Stromal cell of bone marrow (primary cell): Measurements from ENCODE around the gene TMC7.

Source experiments
- DNase-seq: peaks from one replicate; pipeline ENCODE4 v3.0.0-alpha.2; 2012; ENCODE audit warnings: low read depth

TMC7 gene

GRCh38 chr16:19031738-19032137 lies 48.0 kb downstream of the TMC7 start:
- DNase-seq, result no peak

- DNase-seq, result no peak
These were observed 50.0 kb downstream of the TMC7 start for GRCh38 chr16:19033761-19034160.

- no peak for DNase-seq
These were observed 56.7 kb downstream of the TMC7 start for GRCh38 chr16:19040400-19040799.

- DNase-seq, result no peak
These were observed 61.0 kb downstream of the TMC7 start for GRCh38 chr16:19044769-19045168.

- no peak for DNase-seq
These were observed 62.3 kb downstream of the TMC7 start for GRCh38 chr16:19046062-19046461.

- DNase-seq, result no peak
These were observed 79.0 kb downstream of the TMC7 start for GRCh38 chr16:19062706-19063105.

GRCh38 chr16:19066988-19067348 lies 83.2 kb downstream of the TMC7 start:
- DNase-seq, result no peak

- DNase-seq, result peak; percentile 100
These were observed 83.9 kb downstream of the TMC7 start, which contains the start of gene COQ7 for GRCh38 chr16:19067349-19068236. Gene COQ7, plus strand, starts transcription at chr16:19067614. Its CDS starts 51 bp downstream, at chr16:19067665.

GRCh38 chr16:19068237-19068815 lies 84.6 kb downstream of the TMC7 start:
- no peak for DNase-seq

GRCh38 chr16:19071811-19072777 lies 88.4 kb downstream of the TMC7 start:
- DNase-seq, result peak; percentile 26

GRCh38 chr16:19073344-19073743 lies 89.6 kb downstream of the TMC7 start:
- DNase-seq, result no peak

- no peak for DNase-seq
These were observed 90.1 kb downstream of the TMC7 start for GRCh38 chr16:19073863-19074262.

GRCh38 chr16:19075511-19075910 lies 91.8 kb downstream of the TMC7 start:
- no peak for DNase-seq

- DNase-seq, result no peak
These were observed 94.1 kb downstream of the TMC7 start for GRCh38 chr16:19077879-19078278.

GRCh38 chr16:19083670-19084069 lies 99.9 kb downstream of the TMC7 start:
- no peak for DNase-seq

GRCh38 chr16:19084139-19084538 lies 100.4 kb downstream of the TMC7 start:
- DNase-seq, result no peak

GRCh38 chr16:19084879-19085278 lies 101.1 kb downstream of the TMC7 start:
- no peak for DNase-seq

- no peak for DNase-seq
These were observed 102.0 kb downstream of the TMC7 start for GRCh38 chr16:19085679-19086200.

- peak; percentile 70 for DNase-seq
These were observed 102.8 kb downstream of the TMC7 start for GRCh38 chr16:19086322-19087199.

- DNase-seq, result no peak
These were observed 104.7 kb downstream of the TMC7 start for GRCh38 chr16:19088341-19088916.
